Thyroid gland (tissue), 4 donors: ENCODE measurements around the gene COL19A1.

Experiments used
- CTCF ChIP-seq, 6 experiments: fragments of 200-600 bp in 3 of 6; fragments of 450-650 bp in 3 of 6; sonication (generic) in 3 of 6; IDR thresholded peaks; one replicate each; pipeline ENCODE4 v1.5.1; 2016 to 2019; ENCODE audit warnings: antibody characterized with exemption in 6 of 6, mild to moderate bottlenecking in 2 of 6, inconsistent platforms in 1 of 6, moderate library complexity in 1 of 6
- POLR2A ChIP-seq, 2 donors: fragments of 450-650 bp; IDR thresholded peaks; one replicate each; pipeline ENCODE4 v1.6.1; 2017; ENCODE audit warnings: antibody characterized with exemption in 2 of 2, mild to moderate bottlenecking in 2 of 2, moderate library complexity in 1 of 2

- no peak for TF ChIP-seq POLR2A (IDR thresholded peaks at IDR 0.05)
- TF ChIP-seq CTCF (IDR thresholded peaks at IDR 0.05): no peak
Observed at GRCh38 chr6:69895396-69895795, 29.0 kb downstream of the COL19A1 start.
